A549 treated with RU486 at 1 μM for 4 hours (cell line): Measurements from ENCODE around the gene SRD5A1. TPM values are rescaled to one million over a fixed set of nuclear protein-coding genes. Genes with fewer than 3 reads are reported as not detected.

Source experiments
- total RNA-seq: library from RNA; stranded (reverse); fragments of 200-300 nt; extraction: Qiagen RNA extraction; gene quantifications from 5 replicates; pipeline ENCODE4 v1.2.3, GENCODE V29; 2022; ENCODE audit warnings: low read depth

SRD5A1 gene, protein sequence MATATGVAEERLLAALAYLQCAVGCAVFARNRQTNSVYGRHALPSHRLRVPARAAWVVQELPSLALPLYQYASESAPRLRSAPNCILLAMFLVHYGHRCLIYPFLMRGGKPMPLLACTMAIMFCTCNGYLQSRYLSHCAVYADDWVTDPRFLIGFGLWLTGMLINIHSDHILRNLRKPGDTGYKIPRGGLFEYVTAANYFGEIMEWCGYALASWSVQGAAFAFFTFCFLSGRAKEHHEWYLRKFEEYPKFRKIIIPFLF
- 15.5 to 33.2 TPM (median 31.1 TPM) in 5 replicates for total RNA-seq

DNA sequence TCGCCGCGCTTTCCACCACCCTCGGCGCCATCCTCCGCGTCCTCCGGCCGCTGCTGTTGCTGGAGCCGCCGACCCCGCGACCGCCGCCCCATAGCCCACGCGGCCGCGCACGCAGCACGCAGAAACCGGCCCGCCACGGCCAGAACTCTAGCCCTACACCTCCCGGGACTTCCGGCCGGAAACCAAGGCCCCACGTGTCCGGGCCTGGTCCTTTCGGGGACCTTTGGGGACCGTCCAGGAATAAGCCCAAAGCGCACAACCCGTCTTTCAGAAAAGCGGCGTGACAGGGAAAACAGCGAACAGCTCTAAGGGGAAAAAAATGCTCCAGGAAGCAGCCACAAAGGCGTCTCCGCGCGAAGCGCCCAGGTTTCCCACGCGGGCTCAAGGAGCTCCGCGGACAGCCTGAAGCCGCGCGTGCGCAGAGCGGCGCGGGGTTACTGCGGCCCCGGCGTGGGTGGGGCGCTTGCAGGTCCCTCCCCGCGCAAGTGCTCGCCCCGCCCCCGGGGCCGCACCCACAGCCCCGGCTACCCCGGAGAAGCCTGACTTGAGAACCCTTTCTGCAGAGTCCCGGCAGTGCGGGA lies at the start of gene SRD5A1, which contains the start of gene NSUN2:
SRD5A1 (plus strand) TSS at position 553 of the 581 bp plus-strand sequence. CDS start 137 bp downstream, outside the sequence.
NSUN2 (minus strand) TSS at position 157 of the 581 bp plus-strand sequence; CDS start at position 92, 65 bp downstream.

DNA sequence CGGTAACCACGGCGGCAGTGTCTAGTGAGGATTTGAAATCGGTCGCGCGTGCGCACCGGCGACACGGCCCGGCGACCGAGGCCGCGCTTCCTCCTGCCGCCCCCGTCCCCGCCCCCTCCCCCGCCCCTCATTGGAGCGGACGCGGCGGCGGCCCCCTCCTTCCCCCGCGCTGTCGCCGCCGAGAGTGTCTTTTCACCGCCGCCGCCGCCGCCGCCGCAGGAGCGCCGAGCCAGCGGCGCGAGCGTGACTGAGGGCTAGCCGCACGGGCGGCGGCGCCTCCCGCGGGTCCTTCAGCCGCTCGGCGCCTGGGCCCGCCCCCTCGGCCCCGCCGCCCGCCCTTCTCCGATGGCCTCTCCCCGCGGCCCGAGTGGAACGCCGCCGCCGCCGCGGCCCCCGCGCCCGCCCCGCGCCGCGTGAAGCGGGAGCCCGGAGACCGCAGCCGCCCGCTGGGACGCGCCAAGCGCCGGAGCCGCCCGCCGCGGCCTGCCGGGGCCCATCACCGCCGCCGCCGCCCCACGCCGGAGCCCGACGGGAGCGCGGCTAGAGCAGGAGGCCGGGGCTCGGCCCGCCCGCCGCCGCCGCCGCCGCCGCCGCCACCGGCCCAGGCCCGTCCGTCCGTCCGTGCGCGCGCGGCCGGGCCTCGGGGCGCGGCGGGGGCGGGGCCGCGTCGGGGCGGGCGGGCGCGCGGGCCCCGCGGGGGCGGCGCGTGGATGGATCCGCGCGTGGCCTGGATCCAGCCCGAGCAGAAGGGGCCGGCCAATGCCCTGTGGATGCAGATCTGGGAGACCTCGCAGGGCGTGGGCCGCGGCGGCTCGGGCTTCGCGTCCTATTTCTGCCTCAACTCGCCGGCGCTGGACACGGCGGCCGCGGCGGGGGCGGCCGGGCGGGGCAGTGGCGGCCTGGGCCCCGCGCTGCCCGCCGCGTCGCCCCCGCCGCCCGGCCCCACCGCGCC lies 80.3 kb downstream of the SRD5A1 start, which contains the start of gene TENT4A:
TENT4A (plus strand) TSS at position 159 of the 952 bp plus-strand sequence; CDS start at position 711, 552 bp downstream.

Other genes with a start within 250 kb of the SRD5A1 start
- 0.10 to 0.18 TPM (median 0.15 TPM) in 5 replicates for gene UBE2QL1, start 184.6 kb upstream of the SRD5A1 start, total RNA-seq
- gene NSUN2, start 396 bp upstream of the SRD5A1 start, total RNA-seq, result 89.1 to 106 TPM (median 95.0 TPM) in 5 replicates
- 19.4 to 24.1 TPM (median 22.9 TPM) in 5 replicates for gene TENT4A, start 80.0 kb downstream of the SRD5A1 start, total RNA-seq